Esophagus muscularis mucosa (tissue), 4 donors: ENCODE data around the gene PPP1R1B. TPM values are rescaled to one million over a fixed set of nuclear protein-coding genes. Genes with fewer than 3 reads are reported as not detected.

Experiments used
- DNase-seq: peaks from one replicate; pipeline ENCODE4 v3.0.0-alpha.2; 2017; ENCODE audit errors: extremely low spot score
- H3K27ac ChIP-seq, 4 donors: fragments of 200-600 bp; sonication (generic); replicated peaks in 1 of 4; 1 replicate in 3 of 4; 2 replicates in 1 of 4; pipeline ENCODE4 v1.5.1; 2016 to 2019; ENCODE audit warnings: mild to moderate bottlenecking in 1 of 4
- H3K27me3 ChIP-seq, 4 donors: fragments of 200-600 bp; sonication (generic); one replicate each; pipeline versions ENCODE4 v1.5.1 to v1.6.0; 2016 to 2019
- H3K36me3 ChIP-seq, 4 donors: fragments of 200-600 bp; sonication (generic); one replicate each; pipeline ENCODE4 v1.5.1; 2016 to 2019
- H3K4me1 ChIP-seq, 4 donors: fragments of 200-600 bp; sonication (generic); one replicate each; pipeline ENCODE4 v1.5.1; 2016 to 2019
- H3K4me3 ChIP-seq, 4 donors: fragments of 200-600 bp; sonication (generic); 1 replicate in 2 of 4; 2 replicates in 2 of 4; pipeline ENCODE4 v1.5.1; 2016 to 2019; ENCODE audit warnings: mild to moderate bottlenecking in 4 of 4, moderate library complexity in 1 of 4
- H3K9me3 ChIP-seq, 4 donors: fragments of 200-600 bp; sonication (generic); 1 replicate in 3 of 4; 2 replicates in 1 of 4; pipeline ENCODE4 v1.5.1; 2016 to 2019
- CTCF ChIP-seq, 3 experiments: fragments of 200-600 bp in 2 of 3; fragments of 450-650 bp in 1 of 3; sonication (generic) in 2 of 3; IDR thresholded peaks; one replicate each; pipeline ENCODE4 v1.5.1; 2017 to 2019; ENCODE audit warnings: antibody characterized with exemption in 3 of 3, mild to moderate bottlenecking in 2 of 3, moderate library complexity in 1 of 3
- EP300 ChIP-seq: sonication (generic); formaldehyde crosslinking; IDR thresholded peaks from one replicate; pipeline ENCODE4 v1.6.1; 2017; ENCODE audit warnings: antibody characterized with exemption
- POLR2A ChIP-seq: fragments of 450-650 bp; IDR thresholded peaks from one replicate; pipeline ENCODE4 v1.6.1; 2017; ENCODE audit warnings: antibody characterized with exemption, moderate library complexity, mild to moderate bottlenecking, low read depth
- POLR2AphosphoS5 ChIP-seq, 2 donors: sonication (generic); formaldehyde crosslinking; IDR thresholded peaks; one replicate each; pipeline ENCODE4 v1.6.1; 2017; ENCODE audit warnings: antibody characterized with exemption in 2 of 2
- WGBS: methylation state at CpG from one replicate; pipeline ENCODE4 v1.1.5; 2018; 5-methylcytosine and 5-hydroxymethylcytosine counted together
- intact Hi-C: fragments of 100-400 bp; cut with DNase I; formaldehyde crosslinking; loops from one replicate; pipeline ENCODE4 v1.15.1; 2023
- total RNA-seq, 4 donors: library from RNA; depleted of rRNA; stranded (reverse); fragments of >200 nt; gene quantifications; one replicate each; pipeline versions ENCODE4 v1.1.0 to v1.2.1, GENCODE V29; 2016

PPP1R1B gene
- total RNA-seq, 4 donors from 2014 or later = 4.9 to 14.8 (median 9.8) TPM

GRCh38 chr17:39627712-39628516, 1.2 kb downstream of the PPP1R1B start:
- DNase-seq = no peak
- H3K9me3 ChIP-seq = no peaks in the 10 kb centered on the region
- peaks cover 11 to 26% (median 21%) of the 10 kb centered on the region in 4 donors for H3K4me1 ChIP-seq
- no peaks in the 10 kb centered on the region for H3K36me3 ChIP-seq
- TF ChIP-seq CTCF (IDR thresholded peaks at IDR 0.05) = no peak
- no peak for TF ChIP-seq POLR2AphosphoS5 (IDR thresholded peaks at IDR 0.05)
- TF ChIP-seq EP300 = no peak
- TF ChIP-seq POLR2A = no peak
- intact Hi-C loops = no loop called here
- peak overlapping the region; percentile 27 to 56 (median 41) for H3K4me3 ChIP-seq
- peaks cover 0 to 92% (median 27%) of the 10 kb centered on the region in 4 donors for H3K27me3 ChIP-seq
- 61% methylated on average over 11 of the region's 16 CpGs for WGBS
- peak overlapping the region in 2 of 4 donors; percentile 1 to 50 for H3K27ac ChIP-seq

- DNase-seq = no peak
- 68% methylated on average over 8 of the region's 10 CpGs for WGBS
- H3K27me3 ChIP-seq = peaks cover 0 to 89% (median 27%) of the 10 kb centered on the region in 4 donors
- H3K36me3 ChIP-seq = no peaks in the 10 kb centered on the region
- TF ChIP-seq EP300 (no peak), CTCF (IDR thresholded peaks at IDR 0.05) (no peak), POLR2AphosphoS5 (IDR thresholded peaks at IDR 0.05) (no peak), POLR2A (no peak)
- no peaks in the 10 kb centered on the region for H3K9me3 ChIP-seq
- no peak overlapping the region for H3K4me3 ChIP-seq
- intact Hi-C loops = no loop called here
- no peak overlapping the region for H3K27ac ChIP-seq
- peaks cover 11 to 20% (median 15%) of the 10 kb centered on the region in 4 donors for H3K4me1 ChIP-seq
Observed at GRCh38 chr17:39628655-39629493, 2.1 kb downstream of the PPP1R1B start.

- peaks cover 0 to 83% (median 27%) of the 10 kb centered on the region in 4 donors for H3K27me3 ChIP-seq
- intact Hi-C loops = no loop called here
- H3K4me1 ChIP-seq = peaks cover 14 to 25% (median 19%) of the 10 kb centered on the region in 4 donors
- TF ChIP-seq POLR2A = no peak
- no peak for TF ChIP-seq EP300
- TF ChIP-seq POLR2AphosphoS5 (IDR thresholded peaks at IDR 0.05) = no peak
- TF ChIP-seq CTCF (IDR thresholded peaks at IDR 0.05) = no peak
- H3K4me3 ChIP-seq = no peak overlapping the region
- WGBS = 53% methylated on average over 2 of the region's 3 CpGs
- no peaks in the 10 kb centered on the region for H3K36me3 ChIP-seq
- H3K27ac ChIP-seq = no peak overlapping the region
- DNase-seq = no peak
- no peaks in the 10 kb centered on the region for H3K9me3 ChIP-seq
Observed at GRCh38 chr17:39629494-39629880, 2.7 kb downstream of the PPP1R1B start.

GRCh38 chr17:39629898-39630297, 3.1 kb downstream of the PPP1R1B start:
- no peaks in the 10 kb centered on the region for H3K9me3 ChIP-seq

More at GRCh38 chr17:39629898-39630297, 3.1 kb downstream of the PPP1R1B start:
- no peak for DNase-seq
- Histone ChIP-seq H3K27me3 (peaks cover 0 to 79% (median 27%) of the 10 kb centered on the region in 4 donors), H3K4me1 (peaks cover 17 to 29% (median 24%) of the 10 kb centered on the region in 4 donors), H3K27ac (no peak overlapping the region), H3K36me3 (no peaks in the 10 kb centered on the region), H3K4me3 (no peak overlapping the region)
- WGBS = 81% methylated on average over 12 of the region's 12 CpGs
- intact Hi-C loops = no loop called here
- TF ChIP-seq POLR2A (no peak), POLR2AphosphoS5 (IDR thresholded peaks at IDR 0.05) (no peak), EP300 (no peak), CTCF (IDR thresholded peaks at IDR 0.05) (no peak)
